HG03354 (cell line): ENCODE data around the gene NSG1.

Source experiments
- ATAC-seq: cut with Tn5 transposase; IDR thresholded peaks from one replicate; pipeline ENCODE4 v1.9.1; 2021; ENCODE audit warnings: mild to moderate bottlenecking; ENCODE audit not compliant: unreplicated experiment, poor library complexity, severe bottlenecking

The NSG1 gene

GRCh38 chr4:4394644-4395043, 7.7 kb downstream of the NSG1 start:
- no peak for ATAC-seq

DNA sequence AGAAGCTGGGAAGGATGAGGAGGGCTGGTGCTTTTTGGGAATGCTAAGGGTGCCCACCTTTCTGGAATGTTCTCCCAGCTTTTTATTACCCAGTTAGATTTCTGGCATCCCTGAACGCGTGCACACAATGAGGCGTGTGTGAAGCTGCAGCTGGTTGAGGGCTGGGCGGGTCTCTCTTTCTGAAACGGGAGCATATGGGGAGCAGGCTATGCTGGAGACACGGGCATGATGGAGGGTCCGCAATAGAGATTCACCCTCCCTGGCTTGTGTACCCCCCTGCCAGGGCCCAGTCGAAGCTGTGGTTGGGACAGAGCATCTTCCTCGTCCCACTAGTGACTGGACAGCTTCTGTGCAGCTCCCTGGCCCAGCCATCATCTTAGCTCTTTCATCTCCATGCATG, 8.5 kb downstream of the NSG1 start:
- no peak for ATAC-seq

DNA sequence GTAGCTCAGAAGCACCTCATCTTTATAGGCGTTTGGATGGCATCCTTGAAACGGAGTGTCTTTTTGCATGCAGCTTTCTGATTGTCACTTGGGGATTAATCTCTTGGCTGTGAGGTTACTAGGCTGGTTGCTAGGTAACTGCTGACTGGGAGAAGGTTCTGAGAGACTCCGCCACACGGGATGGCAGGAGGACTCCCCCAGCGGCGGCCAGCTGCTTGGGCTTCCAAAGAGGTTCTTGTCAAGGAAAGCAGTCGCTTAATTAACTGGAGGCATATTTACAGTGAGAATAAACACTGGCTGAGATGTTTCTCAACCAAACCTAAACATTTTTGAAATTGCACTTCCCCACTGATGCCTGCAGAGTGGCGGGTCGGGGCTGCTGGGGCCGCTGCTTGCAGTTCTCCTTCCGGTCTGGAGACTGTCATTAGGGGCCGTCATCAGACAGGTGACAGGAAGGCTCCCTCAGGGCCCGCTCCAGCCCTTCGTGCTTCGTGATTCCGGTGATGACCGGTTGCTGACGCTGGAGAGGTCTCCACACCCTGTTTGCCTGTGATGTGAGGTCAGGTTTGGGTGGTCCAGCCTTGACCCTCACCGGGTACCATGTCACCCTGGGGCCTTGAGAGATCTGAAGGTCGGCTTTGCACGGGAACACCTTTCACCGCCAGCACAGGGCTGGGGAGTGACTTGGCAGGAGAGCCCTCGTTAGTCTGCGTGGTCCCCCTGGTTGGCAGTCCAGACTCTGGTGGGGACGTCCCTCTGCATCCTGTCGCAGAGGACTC, 9.1 kb downstream of the NSG1 start:
- no peak for ATAC-seq

DNA sequence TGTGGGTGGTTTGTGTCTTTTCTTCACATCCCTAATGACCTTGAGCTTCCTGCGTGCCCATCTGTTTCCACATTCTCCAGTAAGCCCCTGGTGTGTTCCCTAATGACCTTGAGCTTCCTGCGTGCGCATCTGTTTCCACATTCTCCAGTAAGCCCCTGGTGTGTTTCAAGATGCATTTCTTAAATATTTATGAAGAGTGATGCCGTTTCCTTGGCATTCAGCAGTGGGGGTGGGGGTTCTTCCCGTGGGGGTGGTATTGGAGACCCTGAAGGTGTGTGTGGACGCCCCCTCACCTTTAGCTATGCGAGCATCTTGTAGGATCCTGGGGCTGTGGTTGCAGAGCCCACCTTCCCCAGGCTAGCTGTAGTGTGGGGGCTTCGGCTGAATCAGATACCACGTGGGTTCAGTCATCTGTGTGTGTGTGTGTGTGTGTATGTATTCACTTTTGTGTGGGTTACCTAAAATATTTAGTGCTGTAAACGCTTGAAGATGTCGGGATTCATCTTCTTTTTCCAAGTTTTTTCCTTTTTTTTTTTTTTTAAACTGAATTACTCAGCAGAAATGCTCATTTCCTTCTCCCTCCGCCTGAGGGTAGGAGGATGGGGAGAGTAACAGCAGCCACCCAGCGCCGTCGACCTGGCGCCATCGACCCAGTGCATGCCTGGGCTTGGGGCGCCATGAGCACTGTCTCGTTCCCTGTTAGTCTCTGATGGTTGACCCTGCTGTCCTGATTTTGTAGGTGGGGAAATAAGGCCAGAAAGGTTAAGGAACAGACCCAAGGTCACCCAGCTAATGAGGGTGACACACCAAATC, 9.9 kb downstream of the NSG1 start:
- no peak for ATAC-seq

DNA sequence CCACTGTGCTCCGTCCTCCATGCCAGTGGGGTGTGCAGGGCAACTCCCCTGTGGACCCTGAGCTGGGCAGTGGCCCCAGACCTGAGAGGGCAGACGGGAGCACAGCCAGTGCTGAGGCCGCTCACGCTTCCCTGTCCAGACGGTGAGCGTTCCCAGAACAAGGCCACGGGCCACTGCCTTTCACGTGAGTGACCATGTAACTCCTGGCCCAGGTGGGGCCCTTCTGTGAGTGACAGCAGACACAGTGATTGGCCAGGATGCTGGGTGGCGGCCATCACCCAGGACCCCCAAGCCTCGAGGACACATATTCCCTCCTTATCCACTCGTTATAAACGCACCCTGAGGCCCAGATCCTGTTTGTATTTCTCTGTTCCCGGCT, 10.5 kb downstream of the NSG1 start:
- no peak for ATAC-seq

GRCh38 chr4:4398430-4398829, 11.5 kb downstream of the NSG1 start:
- no peak for ATAC-seq

DNA sequence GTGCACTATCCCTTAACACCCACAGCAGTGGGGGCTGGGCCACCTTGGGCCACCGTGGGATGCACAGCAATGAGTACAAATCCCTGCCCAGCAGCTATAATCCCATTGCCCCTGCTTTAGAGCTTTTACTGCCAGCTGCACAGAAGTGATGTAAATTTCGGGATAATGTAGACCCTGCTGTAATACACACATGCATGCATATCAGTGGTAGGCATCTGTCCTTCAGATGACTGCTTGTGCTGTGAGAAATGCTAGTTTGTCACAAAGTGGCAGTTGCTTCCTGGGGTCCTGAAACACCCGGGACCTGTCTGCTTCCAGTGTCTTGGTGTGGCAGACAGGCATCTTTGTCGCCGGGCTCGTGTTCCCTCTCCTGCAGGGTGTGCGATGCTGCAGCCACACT, 14.1 kb downstream of the NSG1 start:
- ATAC-seq = no peak

GRCh38 chr4:4402966-4403365, 16.1 kb downstream of the NSG1 start:
- no peak for ATAC-seq

GRCh38 chr4:4405358-4405962, 18.6 kb downstream of the NSG1 start:
- ATAC-seq = no peak

GRCh38 chr4:4406455-4407298, 19.8 kb downstream of the NSG1 start:
- ATAC-seq = no peak

DNA sequence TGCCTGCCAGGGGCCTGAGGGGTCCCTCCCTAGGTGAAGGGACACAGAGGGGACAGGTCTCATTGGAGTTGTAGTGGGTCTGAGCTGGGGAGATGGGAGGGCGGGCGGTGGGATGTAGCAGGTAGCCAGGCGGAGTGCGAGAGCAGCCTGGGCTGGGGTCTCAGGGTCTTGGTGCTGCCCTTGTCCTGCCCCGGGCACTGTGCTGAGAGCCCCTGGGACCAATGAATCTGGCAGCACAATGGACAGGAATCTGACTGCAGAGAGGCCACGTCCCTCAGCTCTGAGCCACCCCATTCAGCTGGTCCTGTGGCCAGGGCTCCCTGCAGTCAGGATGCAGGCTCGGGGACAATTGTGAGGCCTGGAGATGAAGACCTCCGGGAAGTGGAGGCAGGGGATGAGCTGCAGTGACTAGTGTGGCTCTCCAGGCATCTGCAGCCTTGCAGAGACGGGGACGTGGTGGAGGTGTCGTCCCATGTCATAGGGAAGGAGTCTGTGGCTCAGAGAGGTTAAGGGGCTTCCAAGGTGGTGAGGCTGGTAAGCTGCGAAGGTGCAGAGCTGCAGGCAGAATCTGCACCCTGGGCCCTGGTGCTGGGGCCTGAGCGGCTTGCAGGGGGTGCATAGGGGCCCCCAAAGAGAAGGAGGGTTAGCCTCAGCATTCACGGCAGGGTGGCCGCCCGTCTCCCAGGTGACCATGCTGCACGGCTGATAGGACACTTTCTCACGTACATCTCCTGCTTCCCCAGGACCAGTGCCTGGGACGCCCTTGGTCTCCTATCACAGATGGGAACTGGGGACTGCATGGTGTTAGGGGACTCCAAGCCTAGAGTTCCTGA, 20.6 kb downstream of the NSG1 start:
- ATAC-seq = no peak

- no peak for ATAC-seq
Measured at GRCh38 chr4:4408132-4408523, 21.2 kb downstream of the NSG1 start.

- ATAC-seq = no peak
Measured at GRCh38 chr4:4408576-4409335, 21.9 kb downstream of the NSG1 start.

GRCh38 chr4:4409416-4410115, 22.7 kb downstream of the NSG1 start:
- ATAC-seq = no peak

- no peak for ATAC-seq
Measured at GRCh38 chr4:4410271-4410670, 23.4 kb downstream of the NSG1 start.

DNA sequence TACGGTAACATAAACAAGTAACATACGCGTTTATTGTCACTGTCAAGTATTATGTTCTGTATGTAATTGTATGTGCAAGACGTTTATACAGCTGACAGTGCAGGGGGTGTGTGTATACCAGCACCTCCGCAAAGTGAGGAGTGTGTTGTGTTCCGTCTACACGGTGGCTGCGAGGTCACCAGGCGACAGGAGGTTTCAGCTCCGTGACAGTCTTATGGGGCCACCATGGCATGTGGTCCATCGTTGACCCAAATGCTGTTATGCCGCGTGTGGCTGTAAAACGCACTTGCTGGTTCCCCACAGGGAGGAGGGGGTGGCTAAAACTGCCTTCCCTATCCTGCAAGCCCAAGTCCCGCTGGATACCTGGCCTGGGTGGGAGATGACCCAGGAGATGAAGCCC, 25.0 kb downstream of the NSG1 start:
- no peak for ATAC-seq

DNA sequence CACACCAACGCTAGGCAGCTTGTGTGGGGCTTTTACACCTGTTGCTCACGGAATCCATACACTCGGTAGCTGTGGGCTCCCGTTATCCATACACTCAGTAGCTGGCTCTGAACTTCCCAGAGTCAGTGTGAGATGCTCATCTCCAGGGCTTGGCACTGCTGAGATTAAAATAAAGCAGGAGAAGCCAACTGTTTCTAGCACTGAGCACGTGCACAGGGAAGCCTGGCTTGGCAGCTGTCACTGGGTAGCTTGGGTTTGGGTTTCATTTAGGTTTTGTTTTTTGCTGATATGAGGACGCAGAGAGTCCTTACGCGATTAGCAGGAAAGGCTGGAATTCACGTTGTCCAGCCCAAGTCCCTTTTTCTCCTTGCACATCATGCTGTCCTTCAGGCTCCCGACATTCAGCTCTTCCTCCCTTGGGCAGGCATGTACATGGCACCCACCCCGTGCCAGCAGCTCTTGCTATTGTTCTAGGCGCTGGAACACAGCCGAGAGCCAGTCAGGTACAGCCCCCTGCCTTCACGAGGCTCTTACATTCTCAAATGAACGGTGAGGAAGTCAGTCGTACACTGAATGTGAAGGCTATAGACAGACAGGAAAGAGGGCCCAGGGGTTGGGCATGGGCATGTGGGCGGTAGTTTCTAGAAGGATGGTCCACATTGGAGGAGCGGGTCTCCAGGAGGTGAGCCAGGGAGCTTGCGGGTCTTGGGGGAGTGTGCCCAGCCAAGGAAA, 25.9 kb downstream of the NSG1 start:
- ATAC-seq = no peak
